ENCODE data around the gene IFT122.

The IFT122 gene

DNA sequence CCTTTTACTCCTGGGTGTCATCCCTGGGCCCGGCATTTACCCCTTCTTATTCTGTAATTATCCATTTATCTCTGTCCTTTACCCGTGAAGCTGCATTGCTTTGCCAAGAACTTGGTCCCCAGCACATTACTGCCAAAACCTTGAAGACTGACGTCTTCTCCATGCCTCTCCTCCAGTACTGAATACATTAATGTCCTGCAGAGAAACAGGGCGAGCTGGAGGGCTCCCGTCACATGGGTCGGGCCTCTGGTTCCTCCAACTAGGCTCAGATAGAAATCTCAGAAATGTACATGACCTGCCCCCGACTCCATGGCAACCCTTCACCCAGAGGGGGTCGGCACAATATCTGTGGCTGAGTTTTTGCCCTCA is 12.0 kb upstream of the IFT122 start:
- H3K79me2 ChIP-seq (ENCODE audit: insufficient read depth, low read length), result no peaks in the 10 kb centered on the region
- peak overlapping the region; percentile 59 for H3K4me3 ChIP-seq (ENCODE audit: low read depth, low read length, poor library complexity, severe bottlenecking)
- H4K20me1 ChIP-seq (ENCODE audit: insufficient read depth, low read length), result no peaks in the 10 kb centered on the region
- peak overlapping the region; percentile 87 for H3K4me2 ChIP-seq (ENCODE audit: low read length)
- no peaks in the 10 kb centered on the region for H3K9me2 ChIP-seq (ENCODE audit: low read depth, low read length)
- H3K9me3 ChIP-seq (ENCODE audit: low read length), result no peaks in the 10 kb centered on the region
- H3K9ac ChIP-seq (ENCODE audit: low read length), result peak overlapping the region; percentile 24; the same call in 1 of the 2 replicates
- peaks cover 10% of the 10 kb centered on the region; the same call in 1 of the 2 replicates for H3F3A ChIP-seq (ENCODE audit: insufficient read depth, low read length)
- no peak overlapping the region for H3K27ac ChIP-seq (ENCODE audit: low read depth, low read length, poor library complexity, severe bottlenecking)
- no peaks in the 10 kb centered on the region for H3K27me3 ChIP-seq (ENCODE audit: insufficient read depth, low read length)
- H2AFZ ChIP-seq (ENCODE audit: low read length), result no peak overlapping the region
- H3K4me1 ChIP-seq (ENCODE audit: insufficient read depth, low read length, severe bottlenecking), result peaks cover 34% of the 10 kb centered on the region
- TF ChIP-seq, protein P1, sequence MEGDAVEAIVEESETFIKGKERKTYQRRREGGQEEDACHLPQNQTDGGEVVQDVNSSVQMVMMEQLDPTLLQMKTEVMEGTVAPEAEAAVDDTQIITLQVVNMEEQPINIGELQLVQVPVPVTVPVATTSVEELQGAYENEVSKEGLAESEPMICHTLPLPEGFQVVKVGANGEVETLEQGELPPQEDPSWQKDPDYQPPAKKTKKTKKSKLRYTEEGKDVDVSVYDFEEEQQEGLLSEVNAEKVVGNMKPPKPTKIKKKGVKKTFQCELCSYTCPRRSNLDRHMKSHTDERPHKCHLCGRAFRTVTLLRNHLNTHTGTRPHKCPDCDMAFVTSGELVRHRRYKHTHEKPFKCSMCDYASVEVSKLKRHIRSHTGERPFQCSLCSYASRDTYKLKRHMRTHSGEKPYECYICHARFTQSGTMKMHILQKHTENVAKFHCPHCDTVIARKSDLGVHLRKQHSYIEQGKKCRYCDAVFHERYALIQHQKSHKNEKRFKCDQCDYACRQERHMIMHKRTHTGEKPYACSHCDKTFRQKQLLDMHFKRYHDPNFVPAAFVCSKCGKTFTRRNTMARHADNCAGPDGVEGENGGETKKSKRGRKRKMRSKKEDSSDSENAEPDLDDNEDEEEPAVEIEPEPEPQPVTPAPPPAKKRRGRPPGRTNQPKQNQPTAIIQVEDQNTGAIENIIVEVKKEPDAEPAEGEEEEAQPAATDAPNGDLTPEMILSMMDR (IDR thresholded peaks at IDR 0.05; ENCODE audit: low read length), result no peak
- TF ChIP-seq EZH2 (IDR thresholded peaks at IDR 0.05; ENCODE audit: borderline replicate concordance, low read length), result no peak
- peaks cover 34% of the 10 kb centered on the region for H3K36me3 ChIP-seq (ENCODE audit: insufficient read depth, low read length)

DNA sequence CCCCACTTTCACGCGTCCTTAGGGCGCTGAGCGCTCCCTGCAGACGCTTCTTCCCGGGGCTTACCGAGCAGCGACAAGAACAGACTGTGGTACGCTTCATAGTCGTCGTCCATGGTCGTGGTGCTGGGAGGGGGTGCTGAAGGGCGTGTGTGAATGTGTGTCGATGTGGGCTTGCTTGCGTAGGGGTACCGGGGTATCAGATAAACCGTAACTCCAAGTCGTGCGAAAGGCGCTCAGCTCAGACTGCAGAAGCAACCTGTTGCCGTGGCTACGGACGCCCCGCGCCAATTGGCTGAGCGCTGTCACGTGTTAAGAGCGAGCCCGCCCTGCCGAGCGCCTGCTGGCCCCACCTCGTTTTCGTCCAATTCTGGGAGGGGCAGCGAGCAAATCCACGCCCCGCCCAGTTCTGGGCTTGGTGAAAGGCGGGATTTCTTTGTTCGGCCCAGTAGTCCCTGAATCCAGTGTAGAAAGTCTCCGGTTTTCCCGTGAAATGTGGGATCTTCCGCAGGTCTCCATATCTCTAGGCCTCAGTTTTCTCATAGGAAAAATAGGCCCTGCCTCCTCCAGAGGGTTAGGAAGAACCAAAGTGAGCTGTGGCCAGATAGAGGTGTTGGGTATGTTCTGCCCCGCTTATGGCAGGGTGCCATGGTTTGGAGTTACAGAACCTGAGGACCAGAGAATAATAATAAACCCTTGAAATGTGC is 11.5 kb upstream of the IFT122 start, which contains the start of gene EFCAB12:
TSS of gene EFCAB12 (minus strand) at position 261 of the 704 bp plus-strand sequence. CDS start at position 113, 148 bp downstream.
- no peaks in the 10 kb centered on the region for H3K79me2 ChIP-seq (ENCODE audit: insufficient read depth, low read length)
- no peaks in the 10 kb centered on the region for H3K9me2 ChIP-seq (ENCODE audit: low read depth, low read length)
- peak within 1 kb of the TSS; percentile 59 for H3K4me3 ChIP-seq (ENCODE audit: low read depth, low read length, poor library complexity, severe bottlenecking)
- H3K9ac ChIP-seq (ENCODE audit: low read length), result peak within 1 kb of the TSS; percentile 27; the same call in 1 of the 2 replicates
- H3K27me3 ChIP-seq (ENCODE audit: insufficient read depth, low read length), result no peaks in the 10 kb centered on the region
- peaks cover 34% of the 10 kb centered on the region for H3K4me1 ChIP-seq (ENCODE audit: insufficient read depth, low read length, severe bottlenecking)
- peaks cover 39% of the 10 kb centered on the region for H3K36me3 ChIP-seq (ENCODE audit: insufficient read depth, low read length)
- no peaks in the 10 kb centered on the region for H3K9me3 ChIP-seq (ENCODE audit: low read length)
- TF ChIP-seq, protein P1 (IDR thresholded peaks at IDR 0.05; ENCODE audit: low read length), result no peak
- no peak for TF ChIP-seq EZH2 (IDR thresholded peaks at IDR 0.05; ENCODE audit: borderline replicate concordance, low read length)
- H2AFZ ChIP-seq (ENCODE audit: low read length), result no peak within 1 kb of the TSS
- H3K27ac ChIP-seq (ENCODE audit: low read depth, low read length, poor library complexity, severe bottlenecking), result peak within 1 kb of the TSS; percentile 60
- H4K20me1 ChIP-seq (ENCODE audit: insufficient read depth, low read length), result no peaks in the 10 kb centered on the region
- H3F3A ChIP-seq (ENCODE audit: insufficient read depth, low read length), result peaks cover 10% of the 10 kb centered on the region; the same call in 1 of the 2 replicates
- H3K4me2 ChIP-seq (ENCODE audit: low read length), result peak within 1 kb of the TSS; percentile 87

- no peaks in the 10 kb centered on the region for H4K20me1 ChIP-seq (ENCODE audit: insufficient read depth, low read length)
- H3K9me3 ChIP-seq (ENCODE audit: low read length), result no peaks in the 10 kb centered on the region
- H3K27me3 ChIP-seq (ENCODE audit: insufficient read depth, low read length), result no peaks in the 10 kb centered on the region
- peaks cover 10% of the 10 kb centered on the region; the same call in 1 of the 2 replicates for H3F3A ChIP-seq (ENCODE audit: insufficient read depth, low read length)
- no peak overlapping the region for H2AFZ ChIP-seq (ENCODE audit: low read length)
- H3K36me3 ChIP-seq (ENCODE audit: insufficient read depth, low read length), result peaks cover 45% of the 10 kb centered on the region
- TF ChIP-seq, protein P1 (IDR thresholded peaks at IDR 0.05; ENCODE audit: low read length), result no peak
- TF ChIP-seq EZH2 (IDR thresholded peaks at IDR 0.05; ENCODE audit: borderline replicate concordance, low read length), result no peak
- H3K27ac ChIP-seq (ENCODE audit: low read depth, low read length, poor library complexity, severe bottlenecking), result peak overlapping the region; percentile 60
- peaks cover 29% of the 10 kb centered on the region for H3K4me1 ChIP-seq (ENCODE audit: insufficient read depth, low read length, severe bottlenecking)
- H3K9me2 ChIP-seq (ENCODE audit: low read depth, low read length), result no peaks in the 10 kb centered on the region
- H3K9ac ChIP-seq (ENCODE audit: low read length), result peak overlapping the region; percentile 27; the same call in 1 of the 2 replicates
- H3K4me2 ChIP-seq (ENCODE audit: low read length), result peak overlapping the region; percentile 87
- no peaks in the 10 kb centered on the region for H3K79me2 ChIP-seq (ENCODE audit: insufficient read depth, low read length)
- peak overlapping the region; percentile 59 for H3K4me3 ChIP-seq (ENCODE audit: low read depth, low read length, poor library complexity, severe bottlenecking)
Measured at GRCh38 chr3:129429080-129429451, 11.0 kb upstream of the IFT122 start.
